T-helper 2 cell treated with Interferon-gamma antibody and Interleukin-4, amounts not matched to agents 100 ng/mL and 5 ng/mL, for 36 hours (primary cell): ENCODE results near the gene TMPRSS4. TPM values are rescaled to one million over a fixed set of nuclear protein-coding genes. Genes with fewer than 3 reads are reported as not detected.

Experiments
- intact Hi-C: fragments of 100-400 bp; cut with micrococcal nuclease; formaldehyde crosslinking; loops from one replicate; pipeline ENCODE4 v1.15.1; 2023
- total RNA-seq: library from RNA; stranded (reverse); gene quantifications from 2 replicates; pipeline ENCODE4 v1.2.3, GENCODE V29; 2022

The TMPRSS4 gene
- not detected in 2 replicates for total RNA-seq

- intact Hi-C loops = no loop called here
These were observed at the start of gene TMPRSS4 for GRCh38 chr11:118076754-118077281. Gene TMPRSS4 (plus strand): TSS chr11:118077078. CDS start chr11:118077303, 225 bp downstream.

GRCh38 chr11:118027694-118028093 is 49.2 kb upstream of the TMPRSS4 start:
- intact Hi-C loops = no loop called here

- intact Hi-C loops = no loop called here
These were observed 48.3 kb upstream of the TMPRSS4 start for GRCh38 chr11:118028626-118029025.

- intact Hi-C loops = no loop called here
These were observed 43.4 kb upstream of the TMPRSS4 start for GRCh38 chr11:118033443-118033842.

- intact Hi-C loops = loop anchor here (1.0 kb wide), 1 partner anchor 40 kb away; no protein-coding TSS in a partner anchor
These were observed 34.7 kb upstream of the TMPRSS4 start for GRCh38 chr11:118042141-118042540.

GRCh38 chr11:118042796-118043195 is 34.1 kb upstream of the TMPRSS4 start:
- intact Hi-C loops = loop anchor here (1.0 kb wide), 1 partner anchor 40 kb away; no protein-coding TSS in a partner anchor

- intact Hi-C loops = no loop called here
These were observed 31.7 kb upstream of the TMPRSS4 start for GRCh38 chr11:118045191-118045590.

- intact Hi-C loops = loop anchor here (1.0 to 2.0 kb wide), 3 partner anchors 39 to 60 kb away; partner anchors contain the start of gene IL10RA
These were observed 30.6 kb upstream of the TMPRSS4 start for GRCh38 chr11:118046051-118046963.

GRCh38 chr11:118046964-118047700 is 29.7 kb upstream of the TMPRSS4 start:
- intact Hi-C loops = loop anchor here (1.0 to 2.0 kb wide), 3 partner anchors 40 to 60 kb away; partner anchors contain the start of gene IL10RA

- intact Hi-C loops = loop anchor here (2.0 kb wide), 1 partner anchor 61 kb away; the partner anchor contains the start of gene IL10RA
These were observed 29.1 kb upstream of the TMPRSS4 start for GRCh38 chr11:118047749-118048148.

GRCh38 chr11:118048472-118049370 is 28.2 kb upstream of the TMPRSS4 start:
- intact Hi-C loops = no loop called here

- intact Hi-C loops = no loop called here
These were observed 27.1 kb upstream of the TMPRSS4 start for GRCh38 chr11:118049771-118050170.

GRCh38 chr11:118050208-118050891 is 26.5 kb upstream of the TMPRSS4 start:
- intact Hi-C loops = no loop called here

GRCh38 chr11:118051136-118051610 is 25.7 kb upstream of the TMPRSS4 start:
- intact Hi-C loops = loop anchor here (1.0 kb wide), 3 partner anchors 44 to 65 kb away; partner anchors contain the start of gene IL10RA

GRCh38 chr11:118051611-118052461 is 25.0 kb upstream of the TMPRSS4 start:
- intact Hi-C loops = loop anchor here (1.0 to 2.0 kb wide), 4 partner anchors 45 to 235 kb away; partner anchors contain the start of gene IL10RA

- intact Hi-C loops = loop anchor here (1.0 to 2.0 kb wide), 4 partner anchors 102 to 245 kb away; no protein-coding TSS in a partner anchor
These were observed 24.2 kb upstream of the TMPRSS4 start for GRCh38 chr11:118052581-118053206.

GRCh38 chr11:118054712-118055640 is 21.9 kb upstream of the TMPRSS4 start:
- intact Hi-C loops = no loop called here
